Calu3 (cell line): ENCODE results near the gene HM13. TPM values are rescaled to one million over a fixed set of nuclear protein-coding genes. Genes with fewer than 3 reads are reported as not detected.
"Not testable (repeated sequence)": the region's sequence is repeated elsewhere in the genome, so short reads cannot be mapped to it uniquely, and the experiment has no call there.

Source experiments
- BruUV-seq: library from RNA; stranded (reverse); fragments of 400-500 nt; replicated peaks from 2 replicates; lab custom pipeline; 2021; lab: Mats Ljungman, UMichigan
- CTCF ChIA-PET: fragments of 300-600 bp; sonication (Branson Sonifier 250); formaldehyde crosslinking; loops from one replicate; lab custom pipeline; 2022; ENCODE audit warnings: antibody characterized with exemption; lab: Charles Lee
- DNase-seq: peaks from one replicate; pipeline ENCODE4 v3.0.0; 2022
- H3K27ac Mint-ChIP-seq: one replicate; pipeline ENCODE4 v1.8.0; 2022; ENCODE audit warnings: mixed read lengths; ENCODE audit not compliant: unreplicated experiment
- H3K27me3 Mint-ChIP-seq: one replicate; pipeline ENCODE4 v1.8.0; 2022; ENCODE audit warnings: mixed read lengths; ENCODE audit not compliant: unreplicated experiment
- H3K36me3 Mint-ChIP-seq: one replicate; pipeline ENCODE4 v1.8.0; 2022; ENCODE audit warnings: mild to moderate bottlenecking, moderate library complexity, mixed read lengths; ENCODE audit not compliant: insufficient read depth, unreplicated experiment
- H3K4me1 Mint-ChIP-seq: one replicate; pipeline ENCODE4 v1.8.0; 2022; ENCODE audit warnings: mild to moderate bottlenecking, low read depth, mixed read lengths; ENCODE audit not compliant: unreplicated experiment
- H3K4me3 Mint-ChIP-seq: one replicate; pipeline ENCODE4 v1.8.0; 2022; ENCODE audit warnings: mild to moderate bottlenecking, low read depth, moderate library complexity, mixed read lengths; ENCODE audit not compliant: unreplicated experiment
- H3K9me3 Mint-ChIP-seq: one replicate; pipeline ENCODE4 v1.8.0; 2022; ENCODE audit warnings: low read depth, mixed read lengths; ENCODE audit not compliant: unreplicated experiment
- intact Hi-C: fragments of 100-400 bp; cut with micrococcal nuclease; formaldehyde crosslinking; loops from one replicate; pipeline ENCODE4 v1.10.0; 2022; ENCODE audit not compliant: unreplicated experiment
- total RNA-seq: library from RNA; stranded (reverse); gene quantifications from 2 replicates; pipeline ENCODE4 v1.2.3, GENCODE V29; 2022
- TF ChIP-seq, protein P1 (sequence below): fragments of 200-600 bp; IDR thresholded peaks from one replicate; pipeline ENCODE4 v1.8.0; 2022; ENCODE audit warnings: antibody characterized with exemption; ENCODE audit not compliant: unreplicated experiment

Gene HM13
- total RNA-seq, 1 experiment from 2014 or later: 342 TPM

GRCh38 chr20:31516651-31517050 lies 2.4 kb downstream of the HM13 start:
- BruUV-seq: no TSS peak
- H3K4me3 Mint-ChIP-seq: no peak overlapping the region
- no peak for DNase-seq
- CTCF ChIA-PET: interaction anchor here (1.2 kb wide), 2 partner anchors 41 to 58 kb away, joined by 3 read pairs; no protein-coding TSS in a partner anchor
- intact Hi-C loops: no loop called here
- H3K36me3 Mint-ChIP-seq: peaks cover 23% of the 10 kb centered on the region
- no peaks in the 10 kb centered on the region for H3K4me1 Mint-ChIP-seq
- no peak overlapping the region for H3K27ac Mint-ChIP-seq
- TF ChIP-seq, protein P1, sequence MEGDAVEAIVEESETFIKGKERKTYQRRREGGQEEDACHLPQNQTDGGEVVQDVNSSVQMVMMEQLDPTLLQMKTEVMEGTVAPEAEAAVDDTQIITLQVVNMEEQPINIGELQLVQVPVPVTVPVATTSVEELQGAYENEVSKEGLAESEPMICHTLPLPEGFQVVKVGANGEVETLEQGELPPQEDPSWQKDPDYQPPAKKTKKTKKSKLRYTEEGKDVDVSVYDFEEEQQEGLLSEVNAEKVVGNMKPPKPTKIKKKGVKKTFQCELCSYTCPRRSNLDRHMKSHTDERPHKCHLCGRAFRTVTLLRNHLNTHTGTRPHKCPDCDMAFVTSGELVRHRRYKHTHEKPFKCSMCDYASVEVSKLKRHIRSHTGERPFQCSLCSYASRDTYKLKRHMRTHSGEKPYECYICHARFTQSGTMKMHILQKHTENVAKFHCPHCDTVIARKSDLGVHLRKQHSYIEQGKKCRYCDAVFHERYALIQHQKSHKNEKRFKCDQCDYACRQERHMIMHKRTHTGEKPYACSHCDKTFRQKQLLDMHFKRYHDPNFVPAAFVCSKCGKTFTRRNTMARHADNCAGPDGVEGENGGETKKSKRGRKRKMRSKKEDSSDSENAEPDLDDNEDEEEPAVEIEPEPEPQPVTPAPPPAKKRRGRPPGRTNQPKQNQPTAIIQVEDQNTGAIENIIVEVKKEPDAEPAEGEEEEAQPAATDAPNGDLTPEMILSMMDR: no peak
- H3K9me3 Mint-ChIP-seq: no peaks in the 10 kb centered on the region
- H3K27me3 Mint-ChIP-seq: no peaks in the 10 kb centered on the region

- no peaks in the 10 kb centered on the region for H3K27me3 Mint-ChIP-seq
- H3K27ac Mint-ChIP-seq: no peak overlapping the region
- TF ChIP-seq, protein P1: peak; percentile 18
- intact Hi-C loops: no loop called here
- H3K9me3 Mint-ChIP-seq: no peaks in the 10 kb centered on the region
- H3K36me3 Mint-ChIP-seq: peaks cover 23% of the 10 kb centered on the region
- CTCF ChIA-PET: interaction anchor here (0.6 to 1.2 kb wide), 5 partner anchors 9 to 95 kb away, joined by 3 to 4 read pairs (median 3); a partner anchor contains a TSS
- H3K4me3 Mint-ChIP-seq: no peak overlapping the region
- DNase-seq: peak; percentile 61
- H3K4me1 Mint-ChIP-seq: no peaks in the 10 kb centered on the region
- BruUV-seq: no TSS peak
These were observed 3.1 kb downstream of the HM13 start for GRCh38 chr20:31517373-31517772.

GRCh38 chr20:31521267-31521666 lies 7.0 kb downstream of the HM13 start:
- CTCF ChIA-PET: interaction anchor here (0.9 kb wide), 1 partner anchor 92 kb away, joined by 3 read pairs; no protein-coding TSS in a partner anchor
- intact Hi-C loops, H3K4me1 Mint-ChIP-seq, H3K9me3 Mint-ChIP-seq, DNase-seq, H3K27ac Mint-ChIP-seq, H3K4me3 Mint-ChIP-seq, H3K27me3 Mint-ChIP-seq, BruUV-seq: not testable (repeated sequence)
- peaks cover 44% of the 10 kb centered on the region for H3K36me3 Mint-ChIP-seq

DNA sequence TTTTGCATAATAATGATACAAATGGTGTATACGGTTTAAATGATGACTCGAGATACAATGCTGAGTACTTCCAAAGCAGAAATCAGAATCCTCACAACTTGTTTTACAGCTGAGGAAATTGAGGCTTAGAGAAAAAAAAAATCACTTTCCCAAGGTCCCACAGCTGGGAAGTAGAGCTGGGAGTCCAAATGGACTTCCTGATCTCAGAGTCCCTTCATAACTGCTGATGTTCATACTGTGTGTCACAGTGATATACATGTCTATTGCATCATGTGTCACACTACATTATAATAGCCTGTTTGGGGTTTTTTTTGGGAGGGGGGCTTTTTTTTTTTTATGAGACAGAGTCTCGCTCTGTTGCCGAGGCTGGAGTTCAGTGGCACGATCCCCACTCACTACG lies 8.5 kb downstream of the HM13 start:
- BruUV-seq: no TSS peak
- Mint-ChIP-seq H3K27ac (no peak overlapping the region), H3K4me3 (no peak overlapping the region), H3K9me3 (no peaks in the 10 kb centered on the region), H3K4me1 (no peaks in the 10 kb centered on the region), H3K27me3 (no peaks in the 10 kb centered on the region), H3K36me3 (peaks cover 57% of the 10 kb centered on the region)
- TF ChIP-seq, protein P1: no peak
- DNase-seq: no peak
- intact Hi-C loops: no loop called here
- CTCF ChIA-PET: no interaction called here
